ENCODE measurements around the gene INCA1.

DNA sequence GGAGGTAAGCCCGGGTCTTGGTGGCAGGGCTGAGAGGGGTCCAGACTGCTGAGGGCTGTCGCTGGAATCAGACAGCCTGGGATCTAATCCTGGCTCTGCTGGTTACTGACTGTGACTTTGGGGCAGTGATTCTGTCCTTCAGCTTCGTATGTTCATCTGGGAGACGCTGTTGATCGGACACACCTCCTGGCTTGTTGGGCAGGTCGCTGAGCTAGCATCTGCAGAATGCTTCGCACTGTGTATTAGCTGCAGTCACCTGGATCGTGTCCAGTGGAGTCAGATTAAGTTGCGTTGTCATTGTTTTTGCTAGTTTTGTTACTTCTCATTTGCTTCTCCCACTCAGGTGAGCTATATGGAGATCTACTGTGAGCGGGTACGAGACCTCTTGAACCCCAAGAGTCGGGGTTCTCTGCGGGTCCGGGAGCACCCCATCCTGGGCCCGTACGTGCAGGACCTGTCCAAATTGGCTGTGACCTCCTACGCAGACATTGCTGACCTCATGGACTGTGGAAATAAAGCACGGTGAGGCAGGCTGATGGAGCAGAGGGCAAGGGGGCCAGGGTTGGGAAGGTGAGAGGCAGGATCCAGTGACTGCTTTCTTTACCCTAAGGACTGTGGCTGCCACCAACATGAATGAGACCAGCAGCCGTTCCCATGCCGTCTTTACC lies 4.9 kb upstream of the INCA1 start:
- TF ChIP-seq, protein P1, sequence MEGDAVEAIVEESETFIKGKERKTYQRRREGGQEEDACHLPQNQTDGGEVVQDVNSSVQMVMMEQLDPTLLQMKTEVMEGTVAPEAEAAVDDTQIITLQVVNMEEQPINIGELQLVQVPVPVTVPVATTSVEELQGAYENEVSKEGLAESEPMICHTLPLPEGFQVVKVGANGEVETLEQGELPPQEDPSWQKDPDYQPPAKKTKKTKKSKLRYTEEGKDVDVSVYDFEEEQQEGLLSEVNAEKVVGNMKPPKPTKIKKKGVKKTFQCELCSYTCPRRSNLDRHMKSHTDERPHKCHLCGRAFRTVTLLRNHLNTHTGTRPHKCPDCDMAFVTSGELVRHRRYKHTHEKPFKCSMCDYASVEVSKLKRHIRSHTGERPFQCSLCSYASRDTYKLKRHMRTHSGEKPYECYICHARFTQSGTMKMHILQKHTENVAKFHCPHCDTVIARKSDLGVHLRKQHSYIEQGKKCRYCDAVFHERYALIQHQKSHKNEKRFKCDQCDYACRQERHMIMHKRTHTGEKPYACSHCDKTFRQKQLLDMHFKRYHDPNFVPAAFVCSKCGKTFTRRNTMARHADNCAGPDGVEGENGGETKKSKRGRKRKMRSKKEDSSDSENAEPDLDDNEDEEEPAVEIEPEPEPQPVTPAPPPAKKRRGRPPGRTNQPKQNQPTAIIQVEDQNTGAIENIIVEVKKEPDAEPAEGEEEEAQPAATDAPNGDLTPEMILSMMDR (IDR thresholded peaks at IDR 0.05), result no peak
- no peak for TF ChIP-seq POLR2A (IDR thresholded peaks at IDR 0.05)
